Measurements from ENCODE around the gene PTEN. TPM values are rescaled to one million over a fixed set of nuclear protein-coding genes. Genes with fewer than 3 reads are reported as not detected.

PTEN gene
- total RNA-seq, 1 experiment from 2014 or later: 58.7 TPM

DNA sequence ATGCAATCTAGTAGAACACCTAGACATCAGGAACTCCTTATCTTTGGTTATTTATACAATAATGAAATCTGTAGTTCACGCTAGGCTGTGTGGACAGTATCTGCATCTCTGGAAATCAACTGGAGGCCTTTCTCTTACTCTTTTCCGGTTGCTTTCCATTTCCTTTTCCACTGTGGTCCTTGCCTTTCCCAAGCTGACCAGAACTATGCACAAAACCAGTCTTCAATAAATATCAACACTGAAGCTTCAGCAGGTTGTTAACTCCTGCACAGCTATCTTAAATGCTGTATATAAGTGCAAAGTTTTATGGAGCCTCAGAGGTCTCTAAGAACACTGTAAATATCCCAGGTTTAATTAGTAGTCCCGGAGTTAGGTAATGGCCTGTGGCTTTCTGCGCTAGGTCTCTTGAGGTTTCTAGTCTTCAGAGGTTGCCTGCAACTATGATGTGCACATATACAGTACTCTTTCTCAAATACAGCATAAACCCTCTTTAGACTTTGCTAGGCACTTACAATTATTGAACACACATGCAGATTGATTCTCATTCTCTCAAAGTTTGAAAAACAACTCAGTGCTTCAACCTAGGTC is 2.5 kb upstream of the PTEN start:
- CTCF ChIA-PET: interaction anchor here (2.6 to 3.1 kb wide), 3 partner anchors 10 to 528 kb away, joined by 10 to 12 read pairs (median 12); no protein-coding TSS in a partner anchor
- POLR2A ChIA-PET: interaction anchor here (1.7 to 2.8 kb wide), 3 partner anchors 10 to 253 kb away, joined by 4 to 13 read pairs (median 12); partner anchors contain the start of gene ATAD1
- Histone ChIP-seq H2AFZ (ENCODE audit: low read depth, low read length, poor library complexity, severe bottlenecking) (no peak overlapping the region), H3K9ac (ENCODE audit: low read length) (no peak overlapping the region), H3K27me3 (ENCODE audit: insufficient read depth, low read length) (no peaks in the 10 kb centered on the region), H4K20me1 (ENCODE audit: insufficient read depth) (0 out of 2 replicates have a peak, but pooled peaks cover 7% of the 10 kb centered on the region), H3K27ac (ENCODE audit: low read depth, low read length) (no peak overlapping the region), H3K9me3 (ENCODE audit: control insufficient read depth in 1 of 2, insufficient read depth in 1 of 2, low read depth in 1 of 2, low read length in 2 of 2) (no peaks in the 10 kb centered on the region), H3K9me2 (ENCODE audit: insufficient read depth) (no peaks in the 10 kb centered on the region), H3K4me2 (ENCODE audit: low read length) (no peak overlapping the region), H3K4me1 (ENCODE audit: control insufficient read depth in 1 of 2, insufficient read depth in 2 of 2, low read length in 2 of 2) (peaks cover 14 to 24% of the 10 kb centered on the region in 2 experiments; a peak in 3 of 4 replicates), H3K79me2 (ENCODE audit: insufficient read depth, low read length) (peaks cover 24% of the 10 kb centered on the region), H3K4me3 (replicated peaks in 1 of 2; ENCODE audit: low read depth in 1 of 2, low read length in 2 of 2) (no peak overlapping the region), H3K36me3 (ENCODE audit: control insufficient read depth in 1 of 2, insufficient read depth in 2 of 2, low read length in 2 of 2) (no peaks in the 10 kb centered on the region)
- intact Hi-C loops (cut with micrococcal nuclease): loop anchor here (1.0 to 5.0 kb wide), 2 partner anchors 204 to 253 kb away; partner anchors contain the start of gene PAPSS2
- TF ChIP-seq POLR2AphosphoS5 (IDR thresholded peaks at IDR 0.05; ENCODE audit: low read depth, low read length): no peak
- no peak for TF ChIP-seq YY1 (IDR thresholded peaks at IDR 0.05; ENCODE audit: extremely low read depth, insufficient replicate concordance, low read depth, low read length)
- TF ChIP-seq, protein P1, sequence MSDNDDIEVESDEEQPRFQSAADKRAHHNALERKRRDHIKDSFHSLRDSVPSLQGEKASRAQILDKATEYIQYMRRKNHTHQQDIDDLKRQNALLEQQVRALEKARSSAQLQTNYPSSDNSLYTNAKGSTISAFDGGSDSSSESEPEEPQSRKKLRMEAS (IDR thresholded peaks at IDR 0.05): no peak
- no peak for TF ChIP-seq ZFX (IDR thresholded peaks at IDR 0.05)
- TF ChIP-seq SRF (IDR thresholded peaks at IDR 0.05; ENCODE audit: low read depth): no peak
- TF ChIP-seq, protein P2, sequence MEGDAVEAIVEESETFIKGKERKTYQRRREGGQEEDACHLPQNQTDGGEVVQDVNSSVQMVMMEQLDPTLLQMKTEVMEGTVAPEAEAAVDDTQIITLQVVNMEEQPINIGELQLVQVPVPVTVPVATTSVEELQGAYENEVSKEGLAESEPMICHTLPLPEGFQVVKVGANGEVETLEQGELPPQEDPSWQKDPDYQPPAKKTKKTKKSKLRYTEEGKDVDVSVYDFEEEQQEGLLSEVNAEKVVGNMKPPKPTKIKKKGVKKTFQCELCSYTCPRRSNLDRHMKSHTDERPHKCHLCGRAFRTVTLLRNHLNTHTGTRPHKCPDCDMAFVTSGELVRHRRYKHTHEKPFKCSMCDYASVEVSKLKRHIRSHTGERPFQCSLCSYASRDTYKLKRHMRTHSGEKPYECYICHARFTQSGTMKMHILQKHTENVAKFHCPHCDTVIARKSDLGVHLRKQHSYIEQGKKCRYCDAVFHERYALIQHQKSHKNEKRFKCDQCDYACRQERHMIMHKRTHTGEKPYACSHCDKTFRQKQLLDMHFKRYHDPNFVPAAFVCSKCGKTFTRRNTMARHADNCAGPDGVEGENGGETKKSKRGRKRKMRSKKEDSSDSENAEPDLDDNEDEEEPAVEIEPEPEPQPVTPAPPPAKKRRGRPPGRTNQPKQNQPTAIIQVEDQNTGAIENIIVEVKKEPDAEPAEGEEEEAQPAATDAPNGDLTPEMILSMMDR (IDR thresholded peaks at IDR 0.05 in 2 of 3, conservative IDR thresholded peaks at IDR 0.05 in 1 of 3; ENCODE audit: borderline replicate concordance in 1 of 3, insufficient read depth in 1 of 3, low read depth in 2 of 3, low read length in 2 of 3): no peak
- TF ChIP-seq TCF7L2 (IDR thresholded peaks at IDR 0.05; ENCODE audit: borderline replicate concordance, extremely low read depth, insufficient read depth, insufficient read length): no peak
- no peak for TF ChIP-seq EZH2phosphoT487 (IDR thresholded peaks at IDR 0.05; ENCODE audit: borderline replicate concordance)
- TF ChIP-seq POLR2A (IDR thresholded peaks at IDR 0.05; ENCODE audit: borderline replicate concordance, extremely low read depth, insufficient read depth, insufficient read length): no peak
- TF ChIP-seq EGR1 (IDR thresholded peaks at IDR 0.05; ENCODE audit: low read depth): no peak
- no peak for TF ChIP-seq ELF1 (IDR thresholded peaks at IDR 0.05; ENCODE audit: borderline replicate concordance, low read depth)
- TF ChIP-seq FOSL1 (IDR thresholded peaks at IDR 0.05; ENCODE audit: low read depth): no peak
- no peak for TF ChIP-seq EZH2 (IDR thresholded peaks at IDR 0.05)
- TF ChIP-seq, protein P3, sequence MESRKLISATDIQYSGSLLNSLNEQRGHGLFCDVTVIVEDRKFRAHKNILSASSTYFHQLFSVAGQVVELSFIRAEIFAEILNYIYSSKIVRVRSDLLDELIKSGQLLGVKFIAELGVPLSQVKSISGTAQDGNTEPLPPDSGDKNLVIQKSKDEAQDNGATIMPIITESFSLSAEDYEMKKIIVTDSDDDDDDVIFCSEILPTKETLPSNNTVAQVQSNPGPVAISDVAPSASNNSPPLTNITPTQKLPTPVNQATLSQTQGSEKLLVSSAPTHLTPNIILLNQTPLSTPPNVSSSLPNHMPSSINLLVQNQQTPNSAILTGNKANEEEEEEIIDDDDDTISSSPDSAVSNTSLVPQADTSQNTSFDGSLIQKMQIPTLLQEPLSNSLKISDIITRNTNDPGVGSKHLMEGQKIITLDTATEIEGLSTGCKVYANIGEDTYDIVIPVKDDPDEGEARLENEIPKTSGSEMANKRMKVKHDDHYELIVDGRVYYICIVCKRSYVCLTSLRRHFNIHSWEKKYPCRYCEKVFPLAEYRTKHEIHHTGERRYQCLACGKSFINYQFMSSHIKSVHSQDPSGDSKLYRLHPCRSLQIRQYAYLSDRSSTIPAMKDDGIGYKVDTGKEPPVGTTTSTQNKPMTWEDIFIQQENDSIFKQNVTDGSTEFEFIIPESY (IDR thresholded peaks at IDR 0.05; ENCODE audit: extremely low read depth, insufficient replicate concordance, low read length): no peak
- BruUV-seq (replicated peaks): no TSS peak
- RAD21 ChIA-PET (ENCODE audit: low non-redundant PET in 1 of 2, low total read pairs in 2 of 2, uncharacterized antibody in 2 of 2, unreplicated experiment in 2 of 2): no interaction called here
- DNase-seq (ENCODE audit: low read depth, low spot score) (no peak), ATAC-seq (no peak)
